ENCODE data around the gene CCND2.

DNA sequence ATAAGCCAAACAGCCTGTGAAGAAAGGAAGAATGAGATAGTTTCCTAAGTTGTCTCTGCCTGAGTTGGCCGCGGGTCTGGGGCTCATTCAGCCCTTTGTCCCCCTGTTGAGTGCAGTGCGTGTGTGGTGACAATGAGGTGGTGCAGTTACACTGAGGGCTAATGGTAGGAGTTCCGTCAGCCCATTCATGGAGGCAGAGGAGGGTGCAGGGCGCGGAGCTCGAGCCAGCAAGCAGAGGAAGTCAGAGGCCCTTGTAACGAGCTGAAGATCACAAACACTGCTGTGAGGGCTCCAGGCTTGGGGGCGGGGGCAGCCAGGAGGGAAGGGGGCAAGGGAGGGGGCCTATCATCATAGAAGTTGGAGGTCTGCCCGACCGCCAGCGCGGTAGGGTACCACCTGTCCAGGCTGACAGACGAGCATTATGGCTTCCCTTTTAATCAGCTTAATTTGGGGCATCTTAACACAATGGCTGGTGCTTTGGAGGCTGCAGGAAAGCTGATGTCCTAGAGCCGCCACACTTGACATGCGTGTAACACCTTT lies 20.5 kb downstream of the CCND2 start:
- TF ChIP-seq POLR2A (IDR thresholded peaks at IDR 0.05), result no peak
- TF ChIP-seq, protein P1, sequence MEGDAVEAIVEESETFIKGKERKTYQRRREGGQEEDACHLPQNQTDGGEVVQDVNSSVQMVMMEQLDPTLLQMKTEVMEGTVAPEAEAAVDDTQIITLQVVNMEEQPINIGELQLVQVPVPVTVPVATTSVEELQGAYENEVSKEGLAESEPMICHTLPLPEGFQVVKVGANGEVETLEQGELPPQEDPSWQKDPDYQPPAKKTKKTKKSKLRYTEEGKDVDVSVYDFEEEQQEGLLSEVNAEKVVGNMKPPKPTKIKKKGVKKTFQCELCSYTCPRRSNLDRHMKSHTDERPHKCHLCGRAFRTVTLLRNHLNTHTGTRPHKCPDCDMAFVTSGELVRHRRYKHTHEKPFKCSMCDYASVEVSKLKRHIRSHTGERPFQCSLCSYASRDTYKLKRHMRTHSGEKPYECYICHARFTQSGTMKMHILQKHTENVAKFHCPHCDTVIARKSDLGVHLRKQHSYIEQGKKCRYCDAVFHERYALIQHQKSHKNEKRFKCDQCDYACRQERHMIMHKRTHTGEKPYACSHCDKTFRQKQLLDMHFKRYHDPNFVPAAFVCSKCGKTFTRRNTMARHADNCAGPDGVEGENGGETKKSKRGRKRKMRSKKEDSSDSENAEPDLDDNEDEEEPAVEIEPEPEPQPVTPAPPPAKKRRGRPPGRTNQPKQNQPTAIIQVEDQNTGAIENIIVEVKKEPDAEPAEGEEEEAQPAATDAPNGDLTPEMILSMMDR (IDR thresholded peaks at IDR 0.05), result no peak

Data from testis (tissue), 2 donors.